Posterior vena cava (tissue), 2 donors: ENCODE data around the gene AMER1. TPM values are rescaled to one million over a fixed set of nuclear protein-coding genes. Genes with fewer than 3 reads are reported as not detected.

Experiments
- DNase-seq: peaks from one replicate; pipeline ENCODE4 v3.0.0-alpha.2; 2020; ENCODE audit warnings: low spot score
- intact Hi-C, 2 donors: fragments of 100-400 bp; cut with DNase I; formaldehyde crosslinking; loops; one replicate each; pipeline versions ENCODE4 v1.14.1 to v1.14.2; 2022 to 2023
- total RNA-seq, 2 donors: library from RNA; stranded (reverse); fragmentation: NEBNext Ultra II Directional; extraction: Animal tissue kit (Norgen Biotek cat#: 25700); gene quantifications; one replicate each; pipeline ENCODE4 v1.2.1, GENCODE V29; 2021
- donor health status: DM: yes; HTN: yes; CAD: no.
- donor health status: DM: yes; HTN: yes; CAD: no.

The AMER1 gene
- total RNA-seq, 2 donors from 2014 or later, result 5.2 to 5.7 TPM

- intact Hi-C loops, result no loop called here
- DNase-seq, result no peak
These were observed 16.6 kb downstream of the AMER1 start for GRCh38 chrX:64188901-64189300.

GRCh38 chrX:64187762-64188150, 17.8 kb downstream of the AMER1 start:
- intact Hi-C loops, result no loop called here
- no peak for DNase-seq

GRCh38 chrX:64186974-64187761, 18.3 kb downstream of the AMER1 start:
- intact Hi-C loops, result no loop called here
- DNase-seq, result no peak

- intact Hi-C loops, result loop anchor here in 1 of 2 donors (5.0 kb wide), 1 partner anchor 887 kb away; no protein-coding TSS in a partner anchor
- DNase-seq, result no peak
These were observed 21.1 kb downstream of the AMER1 start for GRCh38 chrX:64184396-64184795.

- intact Hi-C loops, result loop anchor here in 1 of 2 donors (5.0 kb wide), 1 partner anchor 885 kb away; no protein-coding TSS in a partner anchor
- no peak for DNase-seq
These were observed 23.3 kb downstream of the AMER1 start for GRCh38 chrX:64182208-64182607.

GRCh38 chrX:64176876-64177275, 28.6 kb downstream of the AMER1 start:
- intact Hi-C loops, result no loop called here
- DNase-seq, result no peak

- intact Hi-C loops, result no loop called here
- DNase-seq, result no peak
These were observed 35.5 kb downstream of the AMER1 start for GRCh38 chrX:64169988-64170387.

GRCh38 chrX:64152857-64153256, 52.7 kb downstream of the AMER1 start:
- no peak for DNase-seq
- intact Hi-C loops, result no loop called here

- DNase-seq, result no peak
- intact Hi-C loops, result no loop called here
These were observed 53.6 kb downstream of the AMER1 start for GRCh38 chrX:64151911-64152310.

GRCh38 chrX:64150775-64151174, 54.7 kb downstream of the AMER1 start:
- intact Hi-C loops, result no loop called here
- no peak for DNase-seq

Other genes starting within 250 kb of the AMER1 start
- gene ASB12, start 24.9 kb upstream of the AMER1 start, total RNA-seq, result under 1 TPM in 1 of 2 donors, not detected in 1; 0.38 TPM
- gene MTMR8, start 189.7 kb upstream of the AMER1 start, total RNA-seq, result 1 to 10 TPM; 4.9 to 5.2 TPM